Stimulated activated CD4-positive, alpha-beta T cell treated with anti-CD3 and anti-CD28 coated beads, Interleukin-15, amount 100 ng/mL, for 1 hour (primary cell): ENCODE results near the gene DCLK1.

ENCODE experiments used
- DNase-seq, 2 donors: peaks; one replicate each; pipeline ENCODE4 v3.0.0-alpha.2; 2020; ENCODE audit warnings: low read depth in 1 of 2, low spot score in 1 of 2

The DCLK1 gene

GRCh38 chr13:35874704-35875103, 256.5 kb downstream of the DCLK1 start:
- DNase-seq = no peak

GRCh38 chr13:35872369-35872768, 258.8 kb downstream of the DCLK1 start:
- DNase-seq = no peak

GRCh38 chr13:35871561-35871960, 259.6 kb downstream of the DCLK1 start:
- DNase-seq = no peak

- no peak for DNase-seq
Measured at GRCh38 chr13:35866801-35867200, 264.4 kb downstream of the DCLK1 start.

- DNase-seq = no peak
Measured at GRCh38 chr13:35865341-35866240, 265.6 kb downstream of the DCLK1 start.

GRCh38 chr13:35860661-35861060, 270.5 kb downstream of the DCLK1 start:
- DNase-seq = no peak

GRCh38 chr13:35859981-35860380, 271.2 kb downstream of the DCLK1 start:
- no peak for DNase-seq

- DNase-seq = no peak
Measured at GRCh38 chr13:35858665-35859064, 272.5 kb downstream of the DCLK1 start.

- DNase-seq = no peak
Measured at GRCh38 chr13:35857769-35858168, 273.4 kb downstream of the DCLK1 start.

- no peak for DNase-seq
Measured at GRCh38 chr13:35856721-35857364, 274.3 kb downstream of the DCLK1 start.

GRCh38 chr13:35856084-35856483, 275.1 kb downstream of the DCLK1 start:
- DNase-seq = no peak

- DNase-seq = no peak
Measured at GRCh38 chr13:35855531-35856019, 275.6 kb downstream of the DCLK1 start.

GRCh38 chr13:35854286-35854685, 276.9 kb downstream of the DCLK1 start:
- DNase-seq = no peak

GRCh38 chr13:35851881-35852280, 279.3 kb downstream of the DCLK1 start:
- no peak for DNase-seq

GRCh38 chr13:35851356-35851755, 279.8 kb downstream of the DCLK1 start:
- no peak for DNase-seq

GRCh38 chr13:35850569-35850968, 280.6 kb downstream of the DCLK1 start:
- DNase-seq = no peak

- DNase-seq = no peak
Measured at GRCh38 chr13:35849256-35849644, 281.9 kb downstream of the DCLK1 start.

- no peak for DNase-seq
Measured at GRCh38 chr13:35848336-35849255, 282.6 kb downstream of the DCLK1 start.

GRCh38 chr13:35843272-35843671, 287.9 kb downstream of the DCLK1 start:
- no peak for DNase-seq

GRCh38 chr13:35841060-35841521, 290.1 kb downstream of the DCLK1 start:
- no peak for DNase-seq

- DNase-seq = no peak
Measured at GRCh38 chr13:35839806-35840205, 291.4 kb downstream of the DCLK1 start.
